ENCODE results near the gene EIF1B. TPM values are rescaled to one million over a fixed set of nuclear protein-coding genes. Genes with fewer than 3 reads are reported as not detected.

Gene EIF1B
- total RNA-seq, 1 experiment from 2014 or later: 33.6 TPM

GRCh38 chr3:40298075-40298474 is 11.4 kb upstream of the EIF1B start (continued):
- no peak for TF ChIP-seq EZH2 (IDR thresholded peaks at IDR 0.05)
- TF ChIP-seq SP1 (IDR thresholded peaks at IDR 0.05; ENCODE audit: low read depth): no peak

GRCh38 chr3:40299130-40299720 is 10.3 kb upstream of the EIF1B start:
- H4K20me1 ChIP-seq (ENCODE audit: insufficient read depth): no peaks in the 10 kb centered on the region
- no peaks in the 10 kb centered on the region for H3K9me3 ChIP-seq (ENCODE audit: control insufficient read depth in 1 of 2, insufficient read depth in 1 of 2, low read depth in 1 of 2, low read length in 2 of 2)
- ChIA-PET POLR2A (no interaction called here), RAD21 (ENCODE audit: low non-redundant PET in 1 of 2, low total read pairs in 2 of 2, uncharacterized antibody in 2 of 2, unreplicated experiment in 2 of 2) (no interaction called here), CTCF (no interaction called here)
- ATAC-seq (no peak), DNase-seq (ENCODE audit: low read depth, low spot score) (no peak)
- no peaks in the 10 kb centered on the region for H3K9me2 ChIP-seq (ENCODE audit: insufficient read depth)
- BruUV-seq (replicated peaks): no TSS peak
- no peak for TF ChIP-seq POLR2A (IDR thresholded peaks at IDR 0.05; ENCODE audit: borderline replicate concordance, extremely low read depth, insufficient read depth, insufficient read length)
- TF ChIP-seq FOSL1 (IDR thresholded peaks at IDR 0.05; ENCODE audit: low read depth): no peak
- no peak for TF ChIP-seq ZFX (IDR thresholded peaks at IDR 0.05)
- TF ChIP-seq, protein P1, sequence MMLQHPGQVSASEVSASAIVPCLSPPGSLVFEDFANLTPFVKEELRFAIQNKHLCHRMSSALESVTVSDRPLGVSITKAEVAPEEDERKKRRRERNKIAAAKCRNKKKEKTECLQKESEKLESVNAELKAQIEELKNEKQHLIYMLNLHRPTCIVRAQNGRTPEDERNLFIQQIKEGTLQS (IDR thresholded peaks at IDR 0.05): no peak
- TF ChIP-seq EZH2phosphoT487 (IDR thresholded peaks at IDR 0.05; ENCODE audit: borderline replicate concordance): no peak
- TF ChIP-seq, protein P2, sequence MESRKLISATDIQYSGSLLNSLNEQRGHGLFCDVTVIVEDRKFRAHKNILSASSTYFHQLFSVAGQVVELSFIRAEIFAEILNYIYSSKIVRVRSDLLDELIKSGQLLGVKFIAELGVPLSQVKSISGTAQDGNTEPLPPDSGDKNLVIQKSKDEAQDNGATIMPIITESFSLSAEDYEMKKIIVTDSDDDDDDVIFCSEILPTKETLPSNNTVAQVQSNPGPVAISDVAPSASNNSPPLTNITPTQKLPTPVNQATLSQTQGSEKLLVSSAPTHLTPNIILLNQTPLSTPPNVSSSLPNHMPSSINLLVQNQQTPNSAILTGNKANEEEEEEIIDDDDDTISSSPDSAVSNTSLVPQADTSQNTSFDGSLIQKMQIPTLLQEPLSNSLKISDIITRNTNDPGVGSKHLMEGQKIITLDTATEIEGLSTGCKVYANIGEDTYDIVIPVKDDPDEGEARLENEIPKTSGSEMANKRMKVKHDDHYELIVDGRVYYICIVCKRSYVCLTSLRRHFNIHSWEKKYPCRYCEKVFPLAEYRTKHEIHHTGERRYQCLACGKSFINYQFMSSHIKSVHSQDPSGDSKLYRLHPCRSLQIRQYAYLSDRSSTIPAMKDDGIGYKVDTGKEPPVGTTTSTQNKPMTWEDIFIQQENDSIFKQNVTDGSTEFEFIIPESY (IDR thresholded peaks at IDR 0.05; ENCODE audit: extremely low read depth, insufficient replicate concordance, low read length): no peak
- TF ChIP-seq SP1 (IDR thresholded peaks at IDR 0.05; ENCODE audit: low read depth): no peak
- TF ChIP-seq CTCF (IDR thresholded peaks at IDR 0.05 in 2 of 3, conservative IDR thresholded peaks at IDR 0.05 in 1 of 3; ENCODE audit: borderline replicate concordance in 1 of 3, insufficient read depth in 1 of 3, low read depth in 2 of 3, low read length in 2 of 3): no peak
- no peak for TF ChIP-seq EZH2 (IDR thresholded peaks at IDR 0.05)
- no peak for TF ChIP-seq RAD21 (IDR thresholded peaks at IDR 0.05; ENCODE audit: low read depth)
- H3K4me2 ChIP-seq (ENCODE audit: low read length): no peak overlapping the region
- no peak overlapping the region for H3K27ac ChIP-seq (ENCODE audit: low read depth, low read length)
- no peaks in the 10 kb centered on the region for H3K27me3 ChIP-seq (ENCODE audit: insufficient read depth, low read length)
- H2AFZ ChIP-seq (ENCODE audit: low read depth, low read length, poor library complexity, severe bottlenecking): no peak overlapping the region
- peaks cover 0 to 5% of the 10 kb centered on the region in 2 experiments; a peak in 1 of 4 replicates for H3K4me1 ChIP-seq (ENCODE audit: control insufficient read depth in 1 of 2, insufficient read depth in 2 of 2, low read length in 2 of 2)
- no peak overlapping the region for H3K4me3 ChIP-seq (replicated peaks in 1 of 2; ENCODE audit: low read depth in 1 of 2, low read length in 2 of 2)
- intact Hi-C loops (cut with micrococcal nuclease): no loop called here
- H3K36me3 ChIP-seq (ENCODE audit: control insufficient read depth in 1 of 2, insufficient read depth in 2 of 2, low read length in 2 of 2): no peaks in the 10 kb centered on the region
- H3K9ac ChIP-seq (ENCODE audit: low read length): no peak overlapping the region
- H3K79me2 ChIP-seq (ENCODE audit: insufficient read depth, low read length): no peaks in the 10 kb centered on the region
